CD1c-positive myeloid dendritic cell (primary cell): ENCODE measurements around the gene SLC25A45.

Source experiments
- DNase-seq: peaks from one replicate; pipeline ENCODE4 v3.0.0-alpha.2; 2016; ENCODE audit errors: extremely low spot score

SLC25A45 gene

DNA sequence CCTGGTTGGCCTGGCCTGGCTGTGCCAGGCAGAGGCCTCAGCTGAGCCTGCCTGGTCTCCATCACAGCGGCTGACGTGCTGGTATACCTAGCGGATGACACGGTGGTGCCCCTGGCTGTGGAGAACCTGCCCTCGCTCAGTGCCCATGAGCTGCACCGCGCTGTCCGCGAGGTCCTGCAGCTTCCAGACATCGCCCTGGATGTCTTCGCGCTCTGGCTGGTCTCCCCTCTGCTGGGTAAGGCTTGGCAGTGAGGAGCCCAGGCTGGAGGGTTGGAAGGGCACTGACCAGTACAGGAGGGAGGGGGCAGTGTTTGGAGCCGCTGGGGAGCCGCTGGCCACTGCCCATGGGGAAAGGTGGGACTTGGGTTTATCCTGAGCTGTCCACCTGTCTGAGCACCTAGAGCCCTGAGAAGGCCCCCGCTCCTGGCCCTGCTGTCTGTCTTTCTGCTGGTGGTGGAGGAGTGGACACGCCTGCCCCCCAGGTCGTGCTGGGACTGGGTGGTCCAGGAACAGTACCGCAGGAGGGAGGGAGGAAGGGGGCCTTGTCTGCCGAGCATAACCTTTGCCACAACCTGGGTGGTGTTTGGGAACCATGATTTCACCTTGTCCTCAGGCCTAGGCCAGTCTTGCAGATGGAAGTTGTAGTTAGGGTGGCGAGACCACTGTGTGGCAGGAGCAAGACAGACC, 7.0 kb upstream of the SLC25A45 start:
- no peak for DNase-seq

- no peak for DNase-seq
Measured at GRCh38 chr11:65388731-65389130, 6.3 kb upstream of the SLC25A45 start.

GRCh38 chr11:65386307-65387140, 4.1 kb upstream of the SLC25A45 start, which contains the start of gene FRMD8:
Gene FRMD8, plus strand, starts transcription at chr11:65386637. Its CDS starts 400 bp downstream, at chr11:65387037.
- DNase-seq, result peak; percentile 97

DNA sequence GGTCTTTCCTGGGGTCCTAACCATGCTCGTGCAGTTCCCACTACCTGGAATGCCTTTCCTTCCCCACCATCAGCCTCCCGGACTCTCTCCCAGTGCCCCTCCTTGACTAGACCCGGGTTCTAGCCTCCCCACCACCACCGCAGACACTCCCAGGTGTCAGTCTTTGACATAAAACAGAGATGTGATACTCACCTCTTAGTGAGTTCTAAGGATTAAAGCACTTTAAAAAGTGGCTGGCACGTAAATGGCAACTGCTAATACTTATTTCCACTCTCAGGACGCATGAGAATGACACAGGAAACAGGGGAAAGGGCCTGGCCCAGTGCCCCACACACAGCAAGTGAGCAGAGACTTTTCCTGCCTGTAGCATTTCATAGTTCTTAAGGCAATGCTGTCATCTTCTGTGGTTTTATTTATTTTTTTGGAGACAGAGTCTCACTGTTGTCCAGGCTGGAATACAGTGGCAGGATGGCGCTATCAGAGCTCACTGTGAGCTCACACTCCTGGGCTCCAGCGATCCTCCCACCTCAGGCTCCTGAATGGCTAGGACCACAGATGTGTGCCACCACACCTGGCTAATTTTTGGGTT, 1.9 kb upstream of the SLC25A45 start:
- no peak for DNase-seq

- DNase-seq, result no peak
Measured at GRCh38 chr11:65383778-65384177, 1.3 kb upstream of the SLC25A45 start.

DNA sequence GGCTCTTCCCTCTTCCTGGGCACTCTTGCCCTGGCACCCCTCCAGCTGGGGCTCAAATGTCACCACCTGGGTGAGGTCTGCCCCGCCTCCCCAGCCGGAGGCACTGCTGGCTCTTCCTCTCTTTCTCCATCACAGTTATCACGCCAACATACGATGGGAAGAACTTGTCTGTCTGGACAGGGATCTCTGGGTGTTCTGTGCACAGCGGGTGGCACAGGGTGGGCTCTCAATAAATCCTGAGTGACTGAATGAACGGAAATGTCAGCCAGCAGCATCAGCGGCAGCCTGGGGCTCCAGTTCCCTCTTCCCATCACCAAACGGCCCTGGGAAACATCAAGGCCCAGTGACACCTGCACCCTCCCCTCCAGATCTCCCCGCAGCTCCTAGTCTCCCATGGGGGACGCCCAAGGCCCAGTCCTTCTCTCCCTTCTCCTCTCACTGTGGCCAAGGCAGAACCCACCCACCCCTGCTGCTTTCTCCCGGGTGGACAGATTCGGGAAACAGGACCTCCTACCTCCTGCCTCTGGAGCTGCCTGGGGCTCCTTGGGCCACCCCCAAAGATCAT, 440 bp upstream of the SLC25A45 start:
- no peak for DNase-seq

- peak; percentile 80 for DNase-seq
Measured at GRCh38 chr11:65381716-65382032, 772 bp downstream of the SLC25A45 start.

DNA sequence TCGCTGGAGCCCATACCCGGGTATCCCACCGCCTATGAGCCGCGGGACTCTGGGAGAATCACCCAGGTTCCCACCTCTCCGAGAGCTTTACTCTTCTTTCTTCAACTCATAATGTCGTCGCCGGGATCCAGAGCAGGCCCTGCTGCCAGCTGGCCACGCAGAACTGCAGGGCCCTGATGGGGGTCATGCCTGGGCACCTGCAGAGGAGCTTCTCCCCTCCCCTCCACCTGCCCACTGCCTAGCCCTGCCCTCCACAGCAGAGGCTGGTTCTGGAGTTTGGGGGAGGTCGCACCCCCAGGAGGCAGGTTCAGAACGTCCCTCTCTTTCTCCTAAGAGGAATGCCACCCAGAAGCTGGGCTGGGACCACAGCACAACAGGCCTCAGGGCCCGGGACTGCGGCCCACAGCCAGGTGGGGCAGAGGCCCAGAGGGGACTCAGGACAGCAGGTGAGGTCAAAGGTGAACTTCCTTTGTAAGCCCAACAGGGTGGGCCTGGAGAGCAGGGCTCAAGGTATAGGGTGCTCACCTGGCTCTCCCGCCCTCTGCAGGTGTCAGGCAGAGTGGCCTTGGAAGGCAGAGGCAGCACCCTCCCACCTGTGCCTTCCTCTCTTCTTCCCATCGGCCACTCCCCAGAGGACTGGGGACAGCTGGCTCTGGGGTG, 1.9 kb downstream of the SLC25A45 start:
- no peak for DNase-seq

GRCh38 chr11:65379698-65380459, 2.6 kb downstream of the SLC25A45 start:
- DNase-seq, result peak; percentile 7

GRCh38 chr11:65378928-65379638, 3.4 kb downstream of the SLC25A45 start:
- no peak for DNase-seq

DNA sequence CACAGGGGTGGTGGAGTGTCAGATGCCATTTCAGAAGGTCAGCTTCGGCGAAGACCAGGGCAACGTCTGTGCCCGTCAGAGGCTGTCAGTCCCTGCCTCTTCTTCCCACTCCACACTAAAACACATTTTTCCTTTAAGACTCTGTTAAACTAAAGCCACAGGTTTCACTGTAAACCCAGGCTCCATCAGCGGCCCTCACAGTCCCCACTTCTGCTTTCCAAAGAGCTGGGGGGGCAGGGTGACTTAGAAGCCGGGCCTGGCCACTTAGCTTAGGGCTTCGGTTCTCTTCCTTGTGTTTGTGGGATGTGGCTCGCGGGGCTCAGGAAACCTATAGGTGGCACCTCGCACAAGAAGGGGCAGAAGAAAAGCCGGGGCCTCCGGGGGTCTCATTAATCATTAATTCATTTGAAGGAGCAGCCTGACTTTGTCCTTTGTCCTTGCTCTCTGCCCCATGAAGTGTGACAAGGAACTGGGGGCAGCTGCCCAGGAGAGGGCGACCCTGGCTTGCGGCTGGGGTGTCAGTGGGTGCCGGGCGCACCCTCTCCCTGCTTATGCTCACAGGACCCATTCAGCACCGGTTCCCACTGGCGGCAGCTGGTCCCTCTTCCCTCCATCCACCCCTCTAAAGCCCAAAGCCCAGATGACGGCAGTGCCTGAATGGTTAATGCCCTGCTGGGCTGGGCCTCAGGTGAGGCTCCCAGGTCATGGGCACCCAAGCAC, 4.1 kb downstream of the SLC25A45 start:
- peak; percentile 85 for DNase-seq

DNA sequence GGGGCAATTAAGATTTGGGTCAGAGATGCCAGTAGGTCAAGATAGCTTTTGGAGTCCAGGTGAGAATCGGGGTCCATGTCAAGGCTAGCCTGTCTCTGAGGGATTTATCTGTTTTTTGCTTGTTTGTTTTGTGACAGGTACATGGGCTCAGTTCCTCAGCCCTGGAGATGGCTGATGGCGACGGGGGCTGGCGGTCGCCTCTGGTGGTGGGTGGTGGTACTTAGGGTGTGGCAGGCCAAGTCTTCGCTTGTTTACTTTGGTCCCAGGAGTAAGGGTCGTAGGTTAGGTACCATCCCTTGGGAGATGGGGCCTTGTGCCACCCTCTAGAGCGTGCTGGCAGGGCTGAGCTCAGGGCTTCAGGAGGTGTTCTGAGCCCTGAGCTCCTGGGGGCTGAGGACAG, 4.7 kb downstream of the SLC25A45 start:
- no peak for DNase-seq

DNA sequence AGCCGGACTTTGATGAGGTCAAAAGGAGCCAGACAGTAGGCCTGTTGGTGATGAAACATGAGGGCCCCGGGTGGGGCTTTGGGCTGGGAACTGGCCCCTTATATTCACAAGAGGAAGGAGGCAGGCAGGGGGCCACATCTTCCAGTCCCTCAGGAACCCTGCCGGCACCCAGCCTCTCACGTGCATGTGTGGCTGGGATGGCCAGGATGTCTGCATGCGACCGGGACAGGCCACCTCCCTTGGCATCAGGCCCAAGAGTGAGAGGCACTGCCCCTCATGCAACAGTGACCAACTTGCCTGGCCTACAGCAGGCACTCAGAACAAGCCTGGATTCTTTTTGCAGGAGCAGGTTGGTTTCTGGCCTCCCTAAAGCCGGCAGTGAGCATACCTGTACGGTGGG, 5.4 kb downstream of the SLC25A45 start:
- no peak for DNase-seq

GRCh38 chr11:65376138-65376713, 6.2 kb downstream of the SLC25A45 start:
- DNase-seq, result no peak

DNA sequence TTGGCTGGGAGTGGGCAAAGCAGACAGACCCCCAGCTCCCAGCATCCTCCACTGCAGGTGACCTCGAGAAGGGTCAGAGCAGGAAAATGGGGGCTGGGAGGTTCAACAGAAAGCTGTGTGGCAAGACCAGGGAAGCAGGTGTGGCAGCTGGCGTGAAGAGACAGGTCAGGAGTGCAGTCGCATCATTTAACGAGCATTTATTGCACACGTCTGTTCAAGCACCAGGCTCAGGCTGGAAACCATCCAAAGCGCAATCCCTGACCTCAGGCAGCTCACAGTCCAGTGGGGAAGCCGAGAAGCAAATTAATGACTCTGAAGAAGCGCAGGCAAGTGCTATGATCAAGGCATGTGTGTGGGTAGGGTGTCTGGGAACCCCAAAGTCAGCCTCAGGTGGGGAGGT, 7.4 kb downstream of the SLC25A45 start:
- DNase-seq, result no peak

GRCh38 chr11:65373839-65374580, 8.4 kb downstream of the SLC25A45 start:
- no peak for DNase-seq

DNA sequence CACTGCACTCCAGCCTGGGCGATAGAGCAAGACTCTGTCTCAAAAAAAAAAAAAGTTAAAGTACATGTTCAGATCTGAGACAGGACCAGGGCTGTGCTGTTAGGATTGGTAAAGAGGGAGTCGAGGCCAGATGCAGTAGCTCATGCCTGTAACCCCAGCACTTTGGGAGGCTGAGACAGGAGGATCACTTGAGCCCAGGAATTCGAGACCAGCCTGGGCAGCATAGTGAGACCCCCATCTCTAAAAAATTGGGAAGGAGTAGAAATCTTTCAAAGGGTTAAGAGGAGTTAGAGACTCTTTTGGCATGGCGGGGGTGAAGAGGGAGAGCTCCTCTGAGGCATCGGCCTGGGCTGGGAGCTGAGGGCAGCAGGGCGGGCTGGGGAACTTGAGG, 11.8 kb downstream of the SLC25A45 start:
- DNase-seq, result no peak

GRCh38 chr11:65366340-65366773, 16.1 kb downstream of the SLC25A45 start:
- DNase-seq, result peak; percentile 82

GRCh38 chr11:65363770-65364169, 18.7 kb downstream of the SLC25A45 start:
- DNase-seq, result no peak
